ENCODE data around the gene C9orf152.

GRCh38 chr9:110246214-110246613 is 38.3 kb upstream of the C9orf152 start:
- no peak for TF ChIP-seq GTF2F1 (IDR thresholded peaks at IDR 0.05; ENCODE audit: low read length)
- no peak for TF ChIP-seq SIN3A (IDR thresholded peaks at IDR 0.05; ENCODE audit: borderline replicate concordance, low read depth, low read length)
- TF ChIP-seq E2F5 (CRISPR knock-in tag; conservative IDR thresholded peaks at IDR 0.05): no peak

Measured in HepG2 (cell line).